Vagina (tissue), 2 donors: ENCODE data around the gene CERCAM. TPM values are rescaled to one million over a fixed set of nuclear protein-coding genes. Genes with fewer than 3 reads are reported as not detected.

Experiments
- DNase-seq, 2 donors: peaks; one replicate each; pipeline ENCODE4 v3.0.0-alpha.2; 2017; ENCODE audit errors: extremely low spot score in 2 of 2
- H3K27ac ChIP-seq: fragments of 200-600 bp; sonication (generic); one replicate; pipeline ENCODE4 v1.5.1; 2019
- H3K27me3 ChIP-seq: fragments of 200-600 bp; sonication (generic); one replicate; pipeline ENCODE4 v1.5.1; 2019
- H3K36me3 ChIP-seq, 2 donors: fragments of 200-600 bp; sonication (generic); one replicate each; pipeline ENCODE4 v1.5.1; 2017 to 2019
- H3K4me1 ChIP-seq: fragments of 200-600 bp; sonication (generic); one replicate; pipeline ENCODE4 v1.5.1; 2019
- H3K4me3 ChIP-seq, 2 donors: fragments of 200-600 bp; sonication (generic); 1 replicate in 1 of 2; 2 replicates in 1 of 2; pipeline ENCODE4 v1.5.1; 2016 to 2019
- H3K9me3 ChIP-seq: fragments of 200-600 bp; sonication (generic); one replicate; pipeline ENCODE4 v1.5.1; 2019
- CTCF ChIP-seq, 3 experiments: fragments of 450-650 bp in 2 of 3; fragments of 200-600 bp in 1 of 3; sonication (generic) in 1 of 3; IDR thresholded peaks; one replicate each; pipeline ENCODE4 v1.5.1; 2017 to 2019; ENCODE audit warnings: antibody characterized with exemption in 3 of 3, mild to moderate bottlenecking in 2 of 3, moderate library complexity in 2 of 3
- POLR2A ChIP-seq, 2 donors: fragments of 450-650 bp; IDR thresholded peaks; one replicate each; pipeline ENCODE4 v1.6.1; 2017; ENCODE audit warnings: antibody characterized with exemption in 2 of 2, mild to moderate bottlenecking in 2 of 2, moderate library complexity in 2 of 2
- POLR2AphosphoS5 ChIP-seq, 2 donors: sonication (generic); formaldehyde crosslinking; IDR thresholded peaks; one replicate each; pipeline ENCODE4 v1.9.0; 2017; ENCODE audit warnings: antibody characterized with exemption in 2 of 2, mild to moderate bottlenecking in 2 of 2, low read depth in 1 of 2; ENCODE audit not compliant: insufficient read depth in 1 of 2
- intact Hi-C: fragments of 100-400 bp; cut with DNase I; formaldehyde crosslinking; loops from one replicate; pipeline ENCODE4 v1.15.1; 2023
- total RNA-seq: library from RNA; depleted of rRNA; stranded (reverse); fragments of >200 nt; gene quantifications from one replicate; pipeline ENCODE4 v1.2.3, GENCODE V29; 2016

The CERCAM gene
- total RNA-seq, 1 donor from 2014 or later: 36.1 TPM

DNA sequence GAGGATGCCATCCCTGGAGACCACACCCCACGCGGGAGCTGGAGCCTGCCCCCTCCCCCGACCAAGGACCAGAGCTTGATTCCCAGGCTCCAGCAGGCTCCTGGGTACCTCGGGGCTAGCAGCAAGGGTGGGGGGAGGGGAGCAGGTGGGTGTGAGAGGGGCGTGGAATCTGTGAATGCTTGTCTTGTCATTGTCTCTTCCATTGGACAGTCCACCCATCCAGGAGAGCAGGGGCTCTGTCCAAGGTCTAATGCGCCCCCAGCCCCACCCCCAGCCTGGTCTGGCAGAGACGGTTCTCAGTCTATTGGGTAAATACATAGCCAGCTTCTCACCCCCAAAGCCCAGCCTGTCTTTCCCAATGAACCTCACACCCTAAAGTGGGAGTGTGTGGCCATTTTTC, 26.7 kb upstream of the CERCAM start:
- H3K27me3 ChIP-seq: no peaks in the 10 kb centered on the region
- intact Hi-C loops: no loop called here
- no peak overlapping the region for H3K27ac ChIP-seq

DNA sequence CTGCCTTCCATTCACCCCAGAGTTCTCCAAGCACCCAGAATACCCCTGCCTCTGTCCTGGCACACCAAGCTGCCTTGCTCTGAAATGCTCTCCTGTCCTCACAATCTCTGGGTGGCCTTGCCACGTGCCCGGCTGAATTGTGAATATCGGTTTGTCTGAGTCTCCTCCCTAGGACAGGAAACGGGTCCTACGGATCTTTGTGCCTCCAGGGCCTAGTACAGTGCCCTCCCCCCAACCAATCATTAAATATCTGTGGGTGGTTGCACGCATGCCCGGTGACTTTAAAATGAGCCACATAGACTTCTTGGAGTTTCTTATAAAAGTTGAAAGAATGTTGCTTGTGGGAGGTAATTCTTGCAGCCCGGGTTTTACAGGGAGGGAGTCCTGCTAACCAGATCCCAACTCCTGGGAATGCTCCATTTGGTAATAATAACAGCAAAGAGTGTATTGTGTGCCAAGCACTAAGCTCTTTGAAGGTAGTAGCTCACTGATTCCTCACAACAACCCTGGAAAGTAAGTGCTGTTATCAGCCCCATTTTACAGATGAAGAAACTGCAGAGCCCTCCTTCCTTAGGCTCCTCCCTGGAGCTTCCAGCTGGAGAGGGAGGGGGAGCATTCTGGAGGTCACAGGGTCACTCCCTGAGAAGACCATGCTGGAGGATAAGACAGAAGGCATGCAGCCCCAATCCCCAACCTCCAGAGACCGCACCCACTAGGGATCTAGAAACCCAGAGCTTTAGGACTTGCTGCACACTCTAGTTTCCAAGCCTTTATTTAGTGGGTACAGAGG, 26.1 kb upstream of the CERCAM start:
- H3K4me3 ChIP-seq: no peak overlapping the region
- H3K27ac ChIP-seq: no peak overlapping the region
- intact Hi-C loops: no loop called here
- peaks cover 0 to 15% of the 10 kb centered on the region in 2 donors for H3K36me3 ChIP-seq
- no peaks in the 10 kb centered on the region for H3K4me1 ChIP-seq
- no peaks in the 10 kb centered on the region for H3K27me3 ChIP-seq
- TF ChIP-seq CTCF (IDR thresholded peaks at IDR 0.05) (no peak), POLR2AphosphoS5 (IDR thresholded peaks at IDR 0.05; ENCODE audit: insufficient read depth in 1 of 2, low read depth in 1 of 2) (no peak), POLR2A (IDR thresholded peaks at IDR 0.05) (no peak)
- no peak for DNase-seq
- no peaks in the 10 kb centered on the region for H3K9me3 ChIP-seq

More for the DNA sequence above, 26.7 kb upstream of the CERCAM start:
- TF ChIP-seq POLR2A (IDR thresholded peaks at IDR 0.05) (no peak), CTCF (IDR thresholded peaks at IDR 0.05) (no peak), POLR2AphosphoS5 (IDR thresholded peaks at IDR 0.05; ENCODE audit: insufficient read depth in 1 of 2, low read depth in 1 of 2) (no peak)
- no peak overlapping the region for H3K4me3 ChIP-seq
- no peaks in the 10 kb centered on the region for H3K9me3 ChIP-seq
- no peak for DNase-seq
- no peaks in the 10 kb centered on the region for H3K4me1 ChIP-seq
- H3K36me3 ChIP-seq: peaks cover 0 to 21% of the 10 kb centered on the region in 2 donors

DNA sequence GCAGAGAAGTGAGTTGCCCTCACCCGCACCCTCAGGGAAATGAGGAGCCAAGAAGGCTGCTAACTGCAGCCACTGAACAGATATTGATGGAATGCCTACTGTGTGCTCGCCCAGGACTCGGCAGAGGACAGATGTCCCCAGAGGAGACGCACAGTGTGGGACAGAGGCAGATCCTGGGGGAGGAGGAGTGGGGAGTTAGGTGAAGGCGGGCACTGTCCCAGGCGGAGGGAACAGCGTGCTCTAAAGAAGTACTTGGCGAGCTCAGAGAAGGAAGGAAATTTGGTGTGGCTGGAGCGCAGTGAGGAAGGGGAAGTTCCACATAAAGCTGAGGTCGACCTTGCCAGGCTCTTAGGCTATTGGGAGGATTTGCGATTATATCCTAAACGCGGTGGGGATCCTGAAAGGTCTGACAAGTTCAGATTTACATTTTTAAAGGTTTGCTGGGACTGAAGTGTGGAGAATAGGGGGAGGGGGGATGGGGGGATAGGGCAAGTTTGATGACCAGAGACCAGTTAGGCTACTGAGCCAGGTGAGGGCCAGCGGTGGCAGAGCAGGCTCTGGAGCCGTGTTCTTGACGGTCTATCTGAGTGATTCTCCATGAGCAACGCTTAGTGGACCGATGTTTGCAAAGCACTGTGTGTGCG, 23.6 kb upstream of the CERCAM start:
- no peaks in the 10 kb centered on the region for H3K27me3 ChIP-seq

GRCh38 chr9:128397831-128398230, 22.8 kb upstream of the CERCAM start:
- TF ChIP-seq POLR2A (IDR thresholded peaks at IDR 0.05): no peak
- no peak for TF ChIP-seq CTCF (IDR thresholded peaks at IDR 0.05)
- no peak for TF ChIP-seq POLR2AphosphoS5 (IDR thresholded peaks at IDR 0.05; ENCODE audit: insufficient read depth in 1 of 2, low read depth in 1 of 2)
- H3K4me3 ChIP-seq: no peak overlapping the region
- peaks cover 0 to under 1% of the 10 kb centered on the region in 2 donors for H3K36me3 ChIP-seq
- H3K27me3 ChIP-seq: no peaks in the 10 kb centered on the region
- intact Hi-C loops: no loop called here
- no peak overlapping the region for H3K27ac ChIP-seq
- no peaks in the 10 kb centered on the region for H3K4me1 ChIP-seq
- H3K9me3 ChIP-seq: no peaks in the 10 kb centered on the region
- no peak for DNase-seq

More for the DNA sequence above, 23.6 kb upstream of the CERCAM start:
- no peaks in the 10 kb centered on the region for H3K9me3 ChIP-seq
- intact Hi-C loops: no loop called here
- peak overlapping the region in 1 of 2 donors; percentile 16 for H3K4me3 ChIP-seq
- TF ChIP-seq POLR2A (IDR thresholded peaks at IDR 0.05): no peak
- no peak for TF ChIP-seq POLR2AphosphoS5 (IDR thresholded peaks at IDR 0.05; ENCODE audit: insufficient read depth in 1 of 2, low read depth in 1 of 2)
- no peak for TF ChIP-seq CTCF (IDR thresholded peaks at IDR 0.05)
- no peak for DNase-seq
- peaks cover 0 to 8% of the 10 kb centered on the region in 2 donors for H3K36me3 ChIP-seq
- H3K4me1 ChIP-seq: no peaks in the 10 kb centered on the region
- no peak overlapping the region for H3K27ac ChIP-seq

DNA sequence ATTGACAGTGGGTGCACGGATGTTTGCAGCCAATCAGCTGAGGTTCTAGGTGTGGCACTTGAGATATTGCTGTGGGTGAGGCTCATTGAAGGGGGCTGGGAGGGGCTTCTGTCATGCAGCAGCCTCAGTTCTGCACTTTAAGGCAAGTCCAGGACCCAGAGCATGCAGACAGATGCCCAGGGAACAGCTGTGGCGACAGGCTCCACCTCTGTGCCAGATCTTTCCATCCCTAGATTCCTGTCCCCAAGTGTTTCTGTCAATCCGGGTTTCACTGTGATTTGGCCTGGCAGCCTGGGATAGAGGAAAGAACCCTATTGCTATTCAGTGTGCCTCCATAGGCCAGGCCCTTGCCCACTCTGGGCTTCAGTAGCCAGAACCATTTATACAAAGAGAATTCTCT, 20.8 kb upstream of the CERCAM start:
- Histone ChIP-seq H3K27ac (no peak overlapping the region), H3K4me3 (no peak overlapping the region), H3K36me3 (no peaks in the 10 kb centered on the region), H3K27me3 (no peaks in the 10 kb centered on the region), H3K4me1 (no peaks in the 10 kb centered on the region), H3K9me3 (no peaks in the 10 kb centered on the region)
- no peak for TF ChIP-seq CTCF (IDR thresholded peaks at IDR 0.05)
- intact Hi-C loops: no loop called here
- DNase-seq: no peak
